Measurements from ENCODE around the gene TRIM59.
A peak's percentile ranks its signal among the peaks of the same experiment; 100 is the strongest.
"Not testable (repeated sequence)": the region's sequence is repeated elsewhere in the genome, so short reads cannot be mapped to it uniquely, and the experiment has no call there.

Gene TRIM59

DNA sequence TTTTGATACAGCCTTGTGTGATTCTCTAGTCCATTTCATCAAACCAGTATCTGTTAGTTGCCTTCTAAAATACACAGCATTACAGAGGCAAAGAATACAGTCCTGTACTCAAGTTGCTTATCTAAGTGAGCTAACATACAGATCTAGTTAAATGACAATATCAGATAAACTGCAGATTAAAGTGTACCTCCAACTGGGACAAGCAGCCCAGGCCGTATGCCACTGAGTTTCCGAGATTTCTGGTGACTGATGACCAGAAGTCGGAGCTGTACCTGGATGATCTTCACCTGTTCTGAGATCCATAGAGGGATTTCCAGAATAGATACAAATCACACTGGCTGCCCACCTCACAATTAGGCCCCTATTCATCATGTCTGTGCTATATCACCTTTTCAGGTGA lies 6.3 kb upstream of the TRIM59 start:
- DNase-seq, result no peak

DNA sequence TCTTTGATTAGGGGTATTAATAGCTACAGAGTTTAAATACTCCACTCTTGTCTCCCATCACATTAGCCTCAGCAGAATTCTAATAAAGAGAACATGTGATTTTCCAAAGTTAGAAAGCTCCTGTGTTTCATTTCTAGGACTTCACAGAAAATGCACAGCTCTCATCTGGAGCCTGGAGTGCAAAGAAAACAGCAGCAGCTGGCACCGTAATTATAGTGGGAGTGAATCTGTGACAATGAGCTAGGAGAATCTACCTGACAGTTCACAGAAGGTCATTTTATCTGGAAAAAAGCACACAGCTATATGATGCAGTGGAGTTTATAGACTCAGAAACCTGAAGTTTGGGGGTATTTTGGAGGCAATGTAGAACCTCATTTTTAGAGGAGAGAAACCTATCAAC lies 5.4 kb upstream of the TRIM59 start:
- DNase-seq, result no peak

DNA sequence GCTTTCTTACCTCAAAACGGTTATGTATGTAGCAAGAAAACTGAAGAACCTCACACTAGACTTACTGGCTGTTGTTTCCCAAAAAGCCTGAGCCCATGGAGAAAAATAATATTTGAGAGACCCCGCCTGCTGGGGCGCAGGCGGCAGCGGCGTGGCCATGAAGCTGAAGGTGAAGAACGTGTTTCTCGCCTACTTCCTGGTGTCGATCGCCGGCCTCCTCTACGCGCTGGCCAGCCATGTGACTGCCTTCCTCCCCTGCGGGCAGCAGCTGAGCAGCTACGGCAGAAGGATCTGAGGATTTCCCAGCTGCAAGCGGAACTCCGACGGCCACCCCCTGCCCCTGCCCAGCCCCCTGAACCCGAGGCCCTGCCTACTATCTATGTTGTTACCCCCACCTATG lies 2.7 kb upstream of the TRIM59 start:
- DNase-seq, result not testable (repeated sequence)

DNA sequence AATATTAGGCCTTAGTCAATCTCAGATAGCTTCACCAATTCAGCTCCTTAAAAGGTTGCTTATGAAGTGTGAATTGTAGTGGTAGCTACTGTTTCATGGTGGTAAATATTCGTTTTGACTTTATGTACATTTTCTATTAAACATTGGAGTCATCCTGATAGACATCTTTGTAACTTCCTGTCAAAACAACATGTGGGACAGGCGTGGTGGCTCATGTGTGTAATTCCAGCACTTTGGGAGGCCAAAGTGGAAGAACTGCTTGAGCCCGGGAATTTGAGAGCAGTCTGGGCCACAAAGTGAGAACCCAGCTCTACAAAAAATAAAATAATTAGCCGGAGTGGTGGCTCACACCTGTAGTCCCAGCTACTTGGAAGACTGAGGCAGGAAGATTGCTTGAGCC lies 2.0 kb upstream of the TRIM59 start:
- peak; percentile 64 for DNase-seq

DNA sequence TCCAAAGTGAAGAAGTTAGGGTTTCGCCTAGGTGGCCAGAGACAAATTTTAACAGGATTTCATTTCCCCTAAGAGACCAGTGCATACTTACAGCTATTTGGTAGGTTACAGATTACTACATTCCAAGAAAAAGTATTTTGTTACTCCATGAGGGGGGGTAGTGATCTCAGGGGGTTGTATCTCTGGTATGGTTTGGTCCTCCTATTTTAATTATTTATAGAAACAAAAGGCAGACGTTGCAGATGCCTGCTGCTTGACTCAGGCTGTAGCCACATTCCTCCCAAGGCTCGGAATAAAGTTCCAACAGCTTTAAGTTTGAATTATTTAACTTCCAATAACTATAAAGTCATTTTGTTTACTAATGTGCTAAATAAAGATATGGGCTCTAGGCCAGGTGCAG lies 1.3 kb upstream of the TRIM59 start:
- DNase-seq, result peak; percentile 97

DNA sequence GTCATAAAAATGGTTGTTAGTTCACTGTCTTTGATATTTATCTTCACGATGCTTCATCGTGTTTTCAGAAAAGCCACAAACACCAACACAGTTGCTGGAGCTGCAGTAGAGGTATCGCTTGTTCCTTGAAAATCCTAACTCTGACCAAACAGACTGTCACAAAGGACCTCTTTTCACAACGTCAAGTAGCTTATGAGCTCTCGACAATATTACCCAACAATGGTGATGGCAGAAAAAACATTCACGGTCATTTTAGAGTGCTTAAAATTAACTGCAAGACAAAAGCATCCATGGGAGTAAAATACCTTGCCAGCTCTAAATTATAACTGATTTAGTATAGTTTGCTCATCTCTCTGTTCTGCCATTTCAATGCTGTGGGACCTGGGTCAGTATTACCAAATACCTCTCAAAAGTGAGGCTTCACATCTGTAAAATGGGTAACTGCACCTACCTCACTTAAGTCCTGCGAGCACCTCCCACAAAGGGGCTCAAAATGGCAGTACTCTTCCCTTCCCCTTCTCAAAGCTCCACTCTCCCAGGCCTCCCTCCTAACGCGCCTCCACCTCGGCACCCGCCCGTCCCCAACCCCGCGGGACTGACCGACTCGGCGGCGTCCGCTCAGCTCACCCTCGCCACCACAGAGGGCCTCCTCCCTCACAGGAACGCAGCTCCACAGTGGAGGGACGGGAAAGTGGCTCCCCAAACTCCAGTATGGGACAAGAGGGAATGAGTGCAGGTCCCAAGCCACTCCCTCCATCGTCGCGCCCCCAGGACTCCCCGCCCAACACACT lies 546 bp downstream of the TRIM59 start:
- peak; percentile 37 for DNase-seq

DNA sequence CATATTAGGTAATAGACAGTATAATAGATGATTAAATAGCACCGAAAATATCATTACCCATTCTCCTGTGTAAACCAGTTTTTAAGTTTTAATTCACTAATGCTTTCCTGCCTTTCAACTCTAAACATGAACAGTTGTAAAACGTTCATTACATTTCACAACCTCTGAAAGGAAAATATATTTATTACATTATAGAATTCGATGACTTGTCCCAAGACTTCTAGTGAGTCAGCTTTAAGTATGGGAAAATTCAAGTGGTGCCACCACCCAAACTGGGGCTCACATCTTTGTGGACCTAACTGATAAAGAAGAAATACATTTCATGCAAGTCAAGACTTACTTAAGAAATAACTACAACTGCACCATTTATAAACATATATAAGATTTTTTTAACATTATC lies 2.0 kb downstream of the TRIM59 start:
- peak; percentile 70 for DNase-seq

DNA sequence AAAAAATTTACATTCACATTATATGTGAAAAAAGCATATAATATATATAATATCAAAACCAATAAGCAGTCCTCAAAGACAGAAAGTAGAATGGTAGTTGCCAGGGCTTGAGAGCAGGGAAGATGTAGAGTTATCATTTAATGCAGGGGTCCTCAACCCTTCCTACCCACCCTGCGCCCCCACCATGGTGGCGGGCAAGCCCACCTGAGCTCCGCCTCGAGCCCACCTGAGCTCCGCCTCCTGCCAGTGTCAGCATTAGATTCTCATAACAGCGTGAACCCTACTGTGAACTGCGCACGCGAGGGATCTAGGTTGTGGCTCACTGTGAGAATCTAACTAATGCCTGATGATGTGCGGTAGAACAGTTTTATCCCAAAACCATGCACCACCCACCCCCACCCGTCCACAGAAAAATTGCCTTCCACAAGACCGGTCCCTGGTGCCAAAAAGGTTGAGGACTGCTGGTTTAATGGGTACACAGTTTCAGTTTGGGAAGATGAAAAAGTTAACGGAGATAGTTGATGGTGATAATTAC lies 3.0 kb downstream of the TRIM59 start:
- no peak for DNase-seq

DNA sequence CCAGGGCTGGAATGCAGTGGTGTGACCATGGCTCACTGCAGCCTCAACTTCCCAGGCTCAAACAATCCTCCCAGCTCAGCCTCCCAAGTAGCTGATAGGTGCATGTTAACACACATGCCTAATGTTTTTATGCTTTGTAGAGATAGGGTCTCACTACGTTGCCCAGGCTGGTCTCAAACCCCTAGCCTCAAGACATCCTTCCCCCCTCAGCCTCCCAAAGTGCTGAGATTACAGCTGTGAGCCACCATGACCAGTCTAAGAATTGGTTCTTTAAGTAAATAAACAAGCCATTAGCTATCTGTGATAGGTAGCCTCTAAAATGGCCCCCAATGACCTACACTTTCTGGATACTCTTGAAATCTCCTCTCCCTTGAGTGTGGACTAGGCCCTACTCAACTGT lies 3.7 kb downstream of the TRIM59 start:
- DNase-seq, result no peak

DNA sequence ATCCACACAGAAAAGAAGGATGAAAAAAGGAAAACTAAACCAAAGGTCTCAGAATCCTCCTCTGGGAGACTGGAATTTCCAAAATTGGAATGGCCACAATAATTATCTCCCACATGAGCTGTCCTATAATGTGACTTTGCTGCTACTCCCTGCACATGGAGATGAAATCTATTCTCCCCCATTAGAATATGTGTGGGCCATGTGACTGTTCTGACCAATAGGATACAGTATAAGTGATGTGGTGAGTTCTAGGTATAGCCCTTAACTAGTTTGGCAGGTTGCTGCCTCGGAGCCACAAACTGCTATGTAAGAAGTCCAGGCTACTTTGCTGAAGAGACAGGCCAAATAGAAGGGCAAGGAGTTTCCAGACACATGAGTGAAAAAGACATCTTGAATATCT lies 5.2 kb downstream of the TRIM59 start:
- no peak for DNase-seq

DNA sequence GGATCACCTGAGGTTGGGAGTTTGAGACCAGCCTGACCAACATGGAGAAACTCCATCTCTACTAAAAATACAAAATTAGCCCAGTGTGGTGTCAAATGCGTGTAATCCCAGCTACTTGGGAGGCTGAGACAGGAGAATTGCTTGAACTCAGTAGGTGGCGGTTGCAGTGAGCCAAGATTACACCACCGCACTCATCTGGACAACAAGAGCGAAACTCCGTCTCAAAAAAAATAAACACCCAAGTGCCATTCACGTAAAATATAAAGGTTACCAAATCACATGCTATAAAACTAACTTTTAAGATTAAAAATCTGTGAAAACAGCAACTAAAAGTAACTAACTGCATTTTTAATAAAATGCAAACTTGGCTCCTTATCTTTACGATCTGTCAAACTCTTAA lies 8.9 kb downstream of the TRIM59 start:
- no peak for DNase-seq

DNA sequence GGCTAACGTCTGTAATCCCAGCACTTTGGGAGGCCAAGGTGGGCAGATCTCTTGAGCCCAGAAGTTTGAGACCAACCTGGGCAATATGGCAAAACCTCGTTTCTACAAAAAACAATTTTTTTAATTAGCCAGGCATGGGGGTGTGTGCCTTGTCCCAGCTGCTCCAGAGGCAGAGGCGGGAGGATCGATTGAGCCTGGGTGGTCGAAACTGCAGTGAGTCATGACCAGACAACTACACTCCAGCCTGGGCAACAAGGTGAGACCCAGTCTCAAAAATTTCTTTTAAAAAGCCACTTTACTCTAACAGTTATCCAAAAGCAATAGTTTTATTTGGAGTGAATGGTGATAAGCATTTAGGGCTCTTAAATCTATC lies 12.5 kb downstream of the TRIM59 start:
- DNase-seq, result no peak

DNA sequence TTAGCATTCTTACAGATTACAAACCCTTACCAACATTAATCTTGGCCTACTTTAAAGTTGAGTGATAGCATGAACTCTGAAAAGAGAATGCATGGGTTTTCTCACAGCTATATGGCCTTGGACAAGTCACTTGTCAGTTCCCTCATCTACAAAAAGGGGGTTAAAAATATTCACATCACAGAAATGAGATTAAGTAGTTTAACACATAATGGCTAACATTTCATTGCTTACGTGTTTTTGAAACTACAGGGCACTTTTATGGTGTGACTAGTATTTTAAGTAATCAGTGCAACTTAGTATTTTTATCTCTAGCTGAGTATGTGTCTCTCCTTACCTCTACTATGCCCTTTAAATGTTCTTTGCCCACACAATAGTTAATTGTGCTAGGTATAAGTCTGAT lies 13.8 kb downstream of the TRIM59 start:
- no peak for DNase-seq

DNA sequence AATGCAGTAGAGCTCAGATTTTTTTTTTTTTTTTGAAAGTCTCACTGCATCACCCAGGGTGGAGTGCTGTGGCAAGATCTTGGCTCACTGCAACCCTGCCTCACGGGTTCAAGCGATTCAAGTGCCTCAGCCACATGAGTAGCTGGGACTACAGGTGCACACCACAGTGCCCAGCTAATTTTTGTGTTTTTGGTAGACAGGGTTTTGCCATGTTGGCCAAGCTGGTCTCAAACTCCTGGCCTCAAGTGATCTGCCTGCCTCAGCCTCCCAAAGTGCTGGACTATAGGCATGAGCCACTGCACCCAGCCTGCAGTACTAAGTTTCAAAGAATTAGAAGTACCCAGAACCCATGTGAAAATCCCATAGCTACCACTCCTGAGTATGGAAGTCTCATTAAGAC lies 14.5 kb downstream of the TRIM59 start:
- no peak for DNase-seq

DNA sequence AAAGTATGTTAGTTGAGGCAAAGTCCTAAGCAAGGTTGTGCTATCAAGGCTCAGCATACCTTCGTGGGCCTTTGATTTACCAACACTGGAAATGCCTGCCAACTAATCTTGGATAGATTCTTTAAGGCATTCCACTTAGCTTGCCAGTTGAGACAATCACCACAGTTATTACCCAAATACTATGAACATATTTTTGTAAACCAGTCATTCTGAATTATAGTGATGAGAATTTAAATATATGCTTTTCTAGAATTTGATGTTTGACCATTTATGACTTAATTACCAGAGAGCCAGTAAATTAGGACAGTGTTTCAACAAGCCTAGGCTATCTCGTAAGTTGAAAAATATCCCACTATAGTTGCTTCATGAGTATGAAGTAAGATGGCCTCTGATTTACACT lies 15.5 kb downstream of the TRIM59 start:
- DNase-seq, result peak; percentile 42

DNA sequence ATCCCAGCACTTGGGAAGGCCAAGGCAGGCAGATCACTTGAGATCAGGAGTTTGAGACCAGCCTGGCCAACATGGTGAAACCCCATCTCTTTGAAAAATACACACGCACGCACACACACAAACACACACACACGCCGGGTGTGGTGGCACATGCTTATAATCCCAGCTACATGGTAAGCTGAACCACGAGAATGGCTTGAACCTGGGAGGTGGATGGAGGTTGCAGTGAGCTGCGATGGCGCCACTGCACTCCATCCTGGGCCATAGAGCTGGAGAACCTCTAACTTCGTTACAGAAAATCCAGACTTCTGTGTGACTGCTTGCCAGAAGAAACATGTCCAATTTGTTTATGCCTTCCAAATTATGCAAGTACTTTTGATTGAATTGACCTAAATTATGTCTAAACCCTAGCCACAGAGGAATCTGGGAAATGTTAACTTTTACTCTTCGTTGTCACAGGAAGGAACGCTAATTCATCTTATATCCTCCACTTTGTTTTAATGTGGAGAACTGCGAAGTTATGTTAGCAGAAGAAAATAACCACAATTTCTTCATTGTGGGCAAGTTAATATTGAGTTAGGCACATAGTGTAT lies 21.7 kb downstream of the TRIM59 start:
- no peak for DNase-seq

DNA sequence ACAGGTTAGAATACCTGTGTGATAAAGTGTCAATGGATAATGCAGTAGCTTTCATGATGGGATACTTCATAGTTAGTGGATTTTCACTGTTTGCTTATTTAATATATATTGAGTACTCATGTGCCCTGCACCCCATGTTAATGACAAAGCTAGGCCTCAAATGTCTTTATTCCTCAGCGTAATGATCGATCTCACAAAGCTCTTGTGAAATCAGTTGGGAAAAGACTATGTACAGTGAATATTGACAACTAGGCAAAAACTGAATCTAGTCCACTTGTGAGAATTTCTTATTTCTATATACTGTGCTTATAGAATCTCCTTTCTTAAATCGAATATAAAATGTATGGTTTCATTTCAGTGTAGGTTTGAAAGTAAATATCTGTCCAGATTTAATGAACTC lies 32.3 kb downstream of the TRIM59 start:
- DNase-seq, result no peak

DNA sequence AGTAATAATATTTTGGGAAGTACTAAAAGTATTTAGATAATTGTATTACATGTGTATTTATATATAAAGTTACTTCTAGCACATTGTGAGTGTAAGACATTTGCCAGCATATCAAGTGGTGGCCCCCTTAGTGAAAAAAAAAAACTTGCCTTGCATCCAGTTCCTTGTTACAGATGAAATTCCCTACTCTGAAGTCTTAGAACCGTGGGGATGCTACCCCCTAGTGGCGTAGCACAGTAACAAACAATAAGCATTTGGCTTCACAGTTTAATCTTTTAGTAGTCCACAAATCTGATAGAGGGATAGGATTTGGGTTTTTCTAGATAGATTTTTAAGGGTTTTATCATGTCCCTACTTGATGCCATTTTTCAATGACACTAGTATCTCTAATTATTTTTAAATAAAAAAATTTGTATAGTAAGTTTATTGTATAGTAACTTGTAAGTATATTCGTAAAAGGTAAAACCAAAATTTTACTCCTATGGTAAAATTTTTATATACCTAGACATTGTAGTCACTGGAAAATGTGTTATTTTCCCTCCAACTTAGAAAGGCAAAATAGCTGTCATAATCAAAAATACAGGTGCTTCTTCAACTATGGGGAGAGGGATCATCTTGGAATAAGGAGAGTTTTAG lies 35.9 kb downstream of the TRIM59 start:
- peak; percentile 75 for DNase-seq

DNA sequence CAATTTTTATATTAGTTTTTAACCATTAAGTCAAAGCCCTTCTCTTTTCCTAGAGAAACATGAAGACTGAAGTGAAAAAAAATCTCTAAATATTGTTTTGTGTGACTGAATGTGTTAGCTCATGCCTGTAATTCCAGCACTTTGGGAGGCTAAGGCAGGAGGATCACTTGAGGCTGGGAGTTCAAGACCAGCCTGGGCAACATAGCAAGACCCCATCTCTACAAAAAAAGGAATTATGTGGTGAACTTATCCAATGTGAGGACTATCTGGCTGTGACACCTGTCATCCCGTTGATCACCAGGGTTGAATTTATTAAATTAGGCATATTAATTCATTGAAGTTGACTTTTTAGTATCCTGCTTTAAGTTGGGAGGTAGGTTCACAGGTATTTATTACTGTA lies 37.1 kb downstream of the TRIM59 start:
- no peak for DNase-seq

DNA sequence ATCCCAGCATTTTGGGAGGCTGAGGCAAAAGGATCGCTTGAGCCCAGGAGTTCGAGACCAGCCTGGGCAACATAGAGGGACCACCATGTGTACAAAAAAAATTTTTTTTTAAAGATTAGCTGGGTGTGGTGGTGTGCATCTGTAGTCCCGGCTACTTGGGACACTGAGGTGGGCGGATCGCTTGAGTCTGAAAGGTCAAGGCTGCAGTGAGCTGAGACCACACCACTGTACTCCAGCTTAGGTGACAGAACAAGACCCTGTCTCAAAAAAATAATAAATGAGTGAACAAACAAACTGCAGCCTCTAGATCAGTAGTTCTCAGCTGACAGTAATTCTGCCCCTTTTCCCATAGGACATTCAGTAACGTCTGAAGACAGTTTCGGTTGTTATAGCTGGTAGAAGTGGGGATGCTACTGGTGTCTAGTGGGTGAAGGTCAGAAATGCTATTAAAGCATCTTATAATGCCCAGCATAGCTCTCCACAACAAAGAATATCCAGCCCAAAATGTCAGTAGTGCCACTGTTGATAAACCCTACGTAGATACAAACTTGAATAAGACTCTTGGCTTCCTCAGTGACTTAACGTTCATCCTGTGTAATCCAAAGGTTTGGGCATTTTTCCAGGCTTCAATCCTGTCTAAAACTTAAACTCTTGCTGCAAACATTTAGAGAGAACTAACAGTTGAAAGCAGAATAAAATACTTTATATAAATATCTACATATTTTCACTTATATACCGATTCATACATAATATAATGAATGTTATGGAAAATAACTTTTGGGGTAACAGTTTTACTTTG lies 39.6 kb downstream of the TRIM59 start:
- DNase-seq, result no peak

DNA sequence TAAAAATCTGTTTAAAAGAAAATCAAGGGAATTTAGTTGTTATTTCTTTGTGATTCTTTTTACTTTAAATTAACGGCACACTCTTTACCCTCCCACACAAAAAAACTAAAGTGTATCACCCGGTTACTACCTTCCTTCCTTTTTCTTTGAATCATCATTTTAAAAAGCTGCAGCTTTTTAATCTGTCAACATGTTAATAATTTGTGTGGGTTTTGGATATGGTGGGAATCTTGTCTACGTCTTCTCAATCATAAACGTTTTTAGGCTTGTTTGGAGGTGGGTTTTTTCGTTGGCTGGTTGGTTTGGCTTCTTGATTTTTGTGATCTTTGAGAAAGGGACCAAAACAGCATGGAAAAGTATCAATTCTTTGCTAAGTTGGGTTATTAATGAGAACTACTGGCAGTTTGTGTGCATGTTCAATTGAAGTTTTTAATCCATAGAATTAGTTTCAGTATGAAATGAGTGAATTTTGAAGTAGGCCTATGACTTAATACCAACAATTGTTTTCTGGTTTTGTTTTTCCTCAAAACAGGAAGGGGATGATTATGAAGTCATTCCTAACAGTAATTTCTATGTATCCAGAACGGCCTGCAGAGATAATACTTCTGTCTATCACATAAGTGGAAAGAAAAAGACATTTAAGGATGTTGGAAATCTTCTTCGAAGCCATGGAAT lies 45.7 kb downstream of the TRIM59 start:
- peak; percentile 8 for DNase-seq

DNA sequence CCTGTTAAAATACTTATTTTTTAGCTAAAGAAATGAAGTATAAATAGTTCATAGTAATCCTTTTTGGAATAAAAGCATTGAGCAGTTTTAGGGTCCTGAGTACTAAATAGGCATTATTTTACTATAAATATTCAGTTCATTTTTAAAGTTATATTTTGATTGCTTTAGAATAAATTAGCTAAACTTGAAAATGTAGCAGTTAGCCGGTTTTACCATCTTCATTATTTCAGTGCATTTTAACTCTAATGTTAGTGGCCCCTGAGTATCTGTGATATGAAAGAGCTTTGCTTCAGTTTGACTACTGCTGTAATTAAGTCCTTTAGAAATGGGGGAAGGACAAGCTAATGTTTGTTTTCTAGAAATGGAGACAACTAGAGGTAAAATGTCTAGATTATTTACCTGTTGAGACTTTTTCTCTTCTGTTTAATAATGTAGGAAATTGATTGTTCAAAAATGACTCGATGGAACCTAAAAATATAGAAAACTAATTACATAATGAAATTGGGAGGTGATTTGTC lies 46.5 kb downstream of the TRIM59 start:
- DNase-seq, result peak; percentile 7
